ENCODE results near the gene ARL5A. TPM values are rescaled to one million over a fixed set of nuclear protein-coding genes. Genes with fewer than 3 reads are reported as not detected.
A peak's percentile ranks its signal among the peaks of the same experiment; 100 is the strongest.

The ARL5A gene
- total RNA-seq, 1 donor from 2014 or later: 51.0 TPM

DNA sequence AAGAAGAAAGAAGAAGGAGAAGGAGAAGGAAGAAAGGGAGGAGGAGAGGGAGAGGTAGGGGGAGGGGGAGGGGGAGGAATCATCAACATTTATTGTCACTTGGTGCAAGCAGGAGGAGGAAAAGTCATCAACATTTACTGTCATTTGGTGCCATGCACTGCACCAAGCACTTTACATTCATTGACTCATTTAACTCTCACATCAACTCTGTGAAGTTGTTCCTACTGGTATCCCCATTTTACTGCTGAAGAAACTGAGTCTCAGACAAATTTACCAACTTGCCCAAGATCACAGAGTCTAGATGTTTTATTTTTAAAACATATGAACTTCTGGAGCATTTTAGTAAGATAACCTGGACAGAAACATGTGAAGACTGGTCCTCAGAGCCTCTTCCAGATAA, 47.3 kb downstream of the ARL5A start:
- Mint-ChIP-seq H3K27me3 (no peaks in the 10 kb centered on the region), H3K27ac (peak overlapping the region; percentile 66), H3K4me1 (peaks cover 24% of the 10 kb centered on the region), H3K36me3 (ENCODE audit: low read depth) (peaks cover 63% of the 10 kb centered on the region), H3K4me3 (no peak overlapping the region), H3K9me3 (peaks cover 3% of the 10 kb centered on the region)
- DNase-seq: no peak
- ChIA-PET CTCF (no interaction called here), POLR2A (no interaction called here)
- TF ChIP-seq, protein P1, sequence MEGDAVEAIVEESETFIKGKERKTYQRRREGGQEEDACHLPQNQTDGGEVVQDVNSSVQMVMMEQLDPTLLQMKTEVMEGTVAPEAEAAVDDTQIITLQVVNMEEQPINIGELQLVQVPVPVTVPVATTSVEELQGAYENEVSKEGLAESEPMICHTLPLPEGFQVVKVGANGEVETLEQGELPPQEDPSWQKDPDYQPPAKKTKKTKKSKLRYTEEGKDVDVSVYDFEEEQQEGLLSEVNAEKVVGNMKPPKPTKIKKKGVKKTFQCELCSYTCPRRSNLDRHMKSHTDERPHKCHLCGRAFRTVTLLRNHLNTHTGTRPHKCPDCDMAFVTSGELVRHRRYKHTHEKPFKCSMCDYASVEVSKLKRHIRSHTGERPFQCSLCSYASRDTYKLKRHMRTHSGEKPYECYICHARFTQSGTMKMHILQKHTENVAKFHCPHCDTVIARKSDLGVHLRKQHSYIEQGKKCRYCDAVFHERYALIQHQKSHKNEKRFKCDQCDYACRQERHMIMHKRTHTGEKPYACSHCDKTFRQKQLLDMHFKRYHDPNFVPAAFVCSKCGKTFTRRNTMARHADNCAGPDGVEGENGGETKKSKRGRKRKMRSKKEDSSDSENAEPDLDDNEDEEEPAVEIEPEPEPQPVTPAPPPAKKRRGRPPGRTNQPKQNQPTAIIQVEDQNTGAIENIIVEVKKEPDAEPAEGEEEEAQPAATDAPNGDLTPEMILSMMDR (IDR thresholded peaks at IDR 0.05): no peak
- intact Hi-C loops (cut with micrococcal nuclease): no loop called here
- no peak for ATAC-seq (ENCODE audit: low read depth)

- TF ChIP-seq, protein P1 (IDR thresholded peaks at IDR 0.05): no peak
- intact Hi-C loops (cut with micrococcal nuclease): no loop called here
- DNase-seq (no peak), ATAC-seq (ENCODE audit: low read depth) (no peak)
- ChIA-PET CTCF (interaction anchor here (1.1 to 1.5 kb wide), 3 partner anchors 8 to 221 kb away, joined by 3 to 4 read pairs (median 3); partner anchors contain the start of gene ARL5A), POLR2A (interaction anchor here (0.6 to 0.7 kb wide), 2 partner anchors 11 to 14 kb away, joined by 3 to 4 read pairs; no protein-coding TSS in a partner anchor)
- Mint-ChIP-seq H3K36me3 (ENCODE audit: low read depth) (peaks cover 51% of the 10 kb centered on the region), H3K27ac (no peak overlapping the region), H3K4me3 (no peak overlapping the region), H3K4me1 (peaks cover 39% of the 10 kb centered on the region), H3K9me3 (peaks cover 3% of the 10 kb centered on the region), H3K27me3 (no peaks in the 10 kb centered on the region)
Measured at GRCh38 chr2:151777935-151778334, 50.3 kb downstream of the ARL5A start.

DNA sequence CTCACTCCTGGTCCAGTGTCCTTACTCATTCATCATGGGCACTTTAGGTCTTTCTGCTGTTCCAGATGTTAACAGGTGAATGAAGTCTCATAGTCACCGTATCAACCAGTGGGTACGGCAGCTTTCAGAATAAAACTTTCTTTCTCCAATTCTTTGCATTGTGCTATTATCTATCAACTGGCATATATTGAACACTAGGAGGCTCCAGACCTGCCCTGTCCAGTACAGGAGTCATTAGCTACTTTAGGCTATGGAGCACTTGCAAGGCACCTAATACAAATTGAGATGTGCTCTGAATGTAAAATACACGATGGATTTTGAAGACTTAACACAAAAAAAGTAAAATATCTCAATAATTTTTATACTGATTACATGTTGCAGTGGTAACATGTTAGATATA, 50.7 kb downstream of the ARL5A start:
- ATAC-seq (ENCODE audit: low read depth) (no peak), DNase-seq (no peak)
- H3K9me3 Mint-ChIP-seq: peaks cover 3% of the 10 kb centered on the region
- ChIA-PET CTCF (interaction anchor here (1.1 to 1.5 kb wide), 4 partner anchors 9 to 221 kb away, joined by 3 to 4 read pairs (median 3); partner anchors contain the start of gene ARL5A), POLR2A (interaction anchor here (0.6 to 1.1 kb wide), 3 partner anchors 11 to 50 kb away, joined by 3 to 5 read pairs (median 4); partner anchors contain the start of gene ARL5A)
- H3K27ac Mint-ChIP-seq: peak overlapping the region; percentile 97
- intact Hi-C loops (cut with micrococcal nuclease): no loop called here
- H3K4me1 Mint-ChIP-seq: peaks cover 44% of the 10 kb centered on the region
- TF ChIP-seq, protein P1 (IDR thresholded peaks at IDR 0.05): no peak
- no peak overlapping the region for H3K4me3 Mint-ChIP-seq
- H3K36me3 Mint-ChIP-seq (ENCODE audit: low read depth): peaks cover 48% of the 10 kb centered on the region
- no peaks in the 10 kb centered on the region for H3K27me3 Mint-ChIP-seq

GRCh38 chr2:151776367-151776766, 51.9 kb downstream of the ARL5A start:
- Mint-ChIP-seq H3K27ac (peak overlapping the region; percentile 97), H3K4me1 (peaks cover 55% of the 10 kb centered on the region), H3K27me3 (no peaks in the 10 kb centered on the region), H3K9me3 (peaks cover 4% of the 10 kb centered on the region), H3K4me3 (no peak overlapping the region), H3K36me3 (ENCODE audit: low read depth) (peaks cover 47% of the 10 kb centered on the region)
- no peak for DNase-seq
- ChIA-PET CTCF (interaction anchor here (1.4 kb wide), 1 partner anchor 13 kb away, joined by 3 read pairs; no protein-coding TSS in a partner anchor), POLR2A (interaction anchor here (1.1 kb wide), 1 partner anchor 51 kb away, joined by 5 read pairs; the partner anchor contains the start of gene ARL5A)
- no peak for ATAC-seq (ENCODE audit: low read depth)
- TF ChIP-seq, protein P1 (IDR thresholded peaks at IDR 0.05): no peak
- intact Hi-C loops (cut with micrococcal nuclease): no loop called here

DNA sequence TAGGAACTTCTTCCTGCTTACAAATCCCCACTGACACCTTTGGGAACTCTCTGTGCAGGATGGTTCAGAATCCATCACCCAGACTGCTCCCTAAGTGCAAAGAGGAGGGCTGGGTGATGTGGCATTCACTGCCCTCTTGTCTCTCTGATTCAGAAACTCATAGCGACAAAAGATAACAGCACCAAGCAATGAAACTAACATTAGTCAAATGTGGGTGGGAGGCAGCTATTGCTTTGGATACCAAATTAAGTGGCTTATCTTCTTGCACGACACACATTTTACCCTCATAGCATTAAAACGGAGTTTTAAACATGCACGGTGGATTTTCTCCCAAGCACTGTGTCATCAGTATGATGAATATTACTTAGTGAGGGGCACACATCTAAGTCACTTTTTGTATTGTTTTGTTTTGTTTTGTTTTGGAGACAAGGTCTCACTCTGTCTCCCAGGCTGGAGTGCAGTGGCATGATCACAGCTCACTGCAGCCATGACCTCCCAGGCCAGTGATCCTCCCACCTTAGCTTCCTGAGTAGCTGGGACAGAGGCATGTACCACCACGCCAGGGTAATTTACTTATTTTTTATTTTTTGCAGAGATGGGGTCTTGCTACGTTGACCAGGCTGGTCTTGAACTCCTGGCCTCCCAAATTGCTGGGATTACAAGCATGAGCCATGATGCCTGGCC, 53.0 kb downstream of the ARL5A start:
- ATAC-seq (ENCODE audit: low read depth) (peak; percentile 32), DNase-seq (no peak)
- H3K4me3 Mint-ChIP-seq: peak overlapping the region; percentile 75
- TF ChIP-seq, protein P1 (IDR thresholded peaks at IDR 0.05): no peak
- peaks cover 8% of the 10 kb centered on the region for H3K9me3 Mint-ChIP-seq
- peaks cover 67% of the 10 kb centered on the region for H3K4me1 Mint-ChIP-seq
- intact Hi-C loops (cut with micrococcal nuclease): loop anchor here (1.0 kb wide), 1 partner anchor 9 kb away; no protein-coding TSS in a partner anchor
- H3K27me3 Mint-ChIP-seq: no peaks in the 10 kb centered on the region
- peaks cover 44% of the 10 kb centered on the region for H3K36me3 Mint-ChIP-seq (ENCODE audit: low read depth)
- H3K27ac Mint-ChIP-seq: peak overlapping the region; percentile 97
- ChIA-PET POLR2A (interaction anchor here (0.8 to 1.8 kb wide), 5 partner anchors 8 to 53 kb away, joined by 3 to 27 read pairs (median 6); partner anchors contain the start of gene ARL5A), CTCF (interaction anchor here (1.6 to 1.7 kb wide), 2 partner anchors 16 to 31 kb away, joined by 4 to 5 read pairs; no protein-coding TSS in a partner anchor)
